HepG2 (cell line): ENCODE measurements around the gene ADAMTS17. TPM values are rescaled to one million over a fixed set of nuclear protein-coding genes. Genes with fewer than 3 reads are reported as not detected.
A peak's percentile ranks its signal among the peaks of the same experiment; 100 is the strongest.
"Not testable (repeated sequence)": the region's sequence is repeated elsewhere in the genome, so short reads cannot be mapped to it uniquely, and the experiment has no call there.

Experiments
- ATAC-seq: fragments of 200-7000 bp; cut with Tn5 transposase; 3 replicates; pipeline ENCODE4 v1.9.1; 2020; ENCODE audit warnings: mild to moderate bottlenecking, moderate library complexity
- BruUV-seq: library from RNA; stranded (reverse); fragments of 400-500 nt; replicated peaks from 2 replicates; lab custom pipeline; 2021; lab: Mats Ljungman, UMichigan
- CTCF ChIA-PET: fragments of 300-600 bp; formaldehyde crosslinking; extraction: SDS; loops from one replicate; lab custom pipeline; 2021; ENCODE audit warnings: low total read pairs, inconsistent platforms, low intra/inter-chr PET ratio; lab: Yijun Ruan, JAX
- POLR2A ChIA-PET: fragments of 350-600 bp; sonication (Branson Sonifier 250); formaldehyde crosslinking; loops from one replicate; lab custom pipeline; 2020; ENCODE audit warnings: antibody characterized with exemption, inconsistent platforms; lab: Yijun Ruan, JAX
- DNase-seq: peaks from one replicate; pipeline ENCODE4 v3.0.0-alpha.2; 2015; ENCODE audit warnings: low spot score
- FAIRE-seq: peaks from 3 replicates; lab custom pipeline; 2011; peaks lifted over from hg19 to GRCh38; lab: Jason Lieb, UNC
- H2AFZ ChIP-seq: one replicate; pipeline ENCODE4 v1.6.1; 2011; ENCODE audit warnings: low read length, inconsistent platforms
- H3K27ac ChIP-seq: fragments of 300-600 bp; 3 replicates; pipeline ENCODE4 v1.8.0; 2011; ENCODE audit warnings: mixed run types, mild to moderate bottlenecking, mixed read lengths, low read length, inconsistent platforms; ENCODE audit not compliant: insufficient read depth; ENCODE audit errors: extremely low read length
- H3K27me3 ChIP-seq, 2 experiments: fragments of 200-600 bp in 1 of 2; 2 replicates in 1 of 2; 3 replicates in 1 of 2; pipeline versions ENCODE4 v1.6.0 to v1.8.0; 2011; ENCODE audit warnings: low read length in 2 of 2, mild to moderate bottlenecking in 2 of 2, moderate library complexity in 2 of 2, inconsistent platforms in 1 of 2; ENCODE audit not compliant: insufficient read depth in 2 of 2, control insufficient read depth in 1 of 2
- H3K36me3 ChIP-seq, 2 experiments: fragments of 200-600 bp in 1 of 2; replicated peaks in 1 of 2; 2 replicates in 1 of 2; 3 replicates in 1 of 2; pipeline versions ENCODE4 v1.5.1 to v1.8.0; 2011; ENCODE audit warnings: low read length in 2 of 2, inconsistent platforms in 1 of 2; ENCODE audit not compliant: insufficient read depth in 2 of 2, control insufficient read depth in 1 of 2
- H3K4me1 ChIP-seq: 2 replicates; pipeline ENCODE4 v1.5.1; 2012; ENCODE audit warnings: low read length, inconsistent platforms; ENCODE audit not compliant: insufficient read depth
- H3K4me2 ChIP-seq: 2 replicates; pipeline ENCODE4 v1.6.0; 2011; ENCODE audit warnings: low read depth, low read length, inconsistent platforms
- H3K4me3 ChIP-seq, 3 experiments: fragments of 200-600 bp in 1 of 3; sonication (generic), shearing (Covaris generic) in 1 of 3; replicated peaks in 1 of 3; 2 replicates each; pipeline ENCODE4 v1.5.1; 2011 to 2016; ENCODE audit warnings: low read length in 3 of 3, inconsistent platforms in 2 of 3, low read depth in 2 of 3, mild to moderate bottlenecking in 2 of 3, control low read depth in 1 of 3, mixed read lengths in 1 of 3; ENCODE audit not compliant: insufficient read depth in 1 of 3
- H3K79me2 ChIP-seq: one replicate; pipeline ENCODE4 v1.6.1; 2011; ENCODE audit warnings: low read length, inconsistent platforms; ENCODE audit not compliant: insufficient read depth
- H3K9ac ChIP-seq: 2 replicates; pipeline ENCODE4 v1.6.0; 2011; ENCODE audit warnings: mild to moderate bottlenecking, low read depth, low read length, inconsistent platforms; ENCODE audit not compliant: insufficient read depth
- H3K9me3 ChIP-seq: 2 replicates; pipeline ENCODE4 v1.5.1; 2012; ENCODE audit warnings: mild to moderate bottlenecking, low read length
- H4K20me1 ChIP-seq: 2 replicates; pipeline ENCODE4 v1.6.0; 2011; ENCODE audit warnings: inconsistent platforms, mild to moderate bottlenecking, low read length, moderate library complexity; ENCODE audit not compliant: insufficient read depth
- ATM ChIP-seq: fragments of 450-650 bp; IDR thresholded peaks from 2 replicates; pipeline ENCODE4 v1.7.1; 2017; ENCODE audit warnings: mild to moderate bottlenecking, borderline replicate concordance
- BRCA1 ChIP-seq: sonication (generic); formaldehyde crosslinking; IDR thresholded peaks from 2 replicates; pipeline ENCODE4 v1.4.0; 2020; ENCODE audit warnings: missing genetic modification reagents
- KDM6A ChIP-seq: IDR thresholded peaks from 2 replicates; pipeline ENCODE4 v1.6.1; 2016; ENCODE audit warnings: low read depth
- NFE2L2 ChIP-seq: fragments of 150-350 bp; IDR thresholded peaks from 2 replicates; pipeline ENCODE4 v1.6.1; 2014; ENCODE audit warnings: low read length
- PHB2 ChIP-seq: fragments of 450-650 bp; IDR thresholded peaks from 2 replicates; pipeline ENCODE4 v1.6.1; 2018; ENCODE audit not compliant: partially characterized antibody
- ZMAT3 ChIP-seq: sonication (generic); formaldehyde crosslinking; conservative IDR thresholded peaks from 2 replicates; pipeline ENCODE4 v1.7.0; 2021; ENCODE audit warnings: missing genetic modification reagents
- WGBS: methylation state at CpG from one replicate; pipeline ENCODE4 v1.1.6; 2017; ENCODE audit warnings: low lambda C conversion rate; 5-methylcytosine and 5-hydroxymethylcytosine counted together
- in situ Hi-C: cut with HindIII; loops from 2 replicates; pipeline ENCODE4 v1.10.0; 2017; ENCODE audit warnings: low pct_unique_long_range_greater_than_20kb; ENCODE audit not compliant: extremely low pct_ligation_motif_present
- intact Hi-C: fragments of 100-400 bp; cut with micrococcal nuclease; formaldehyde crosslinking; loops from one replicate; pipeline ENCODE4 v1.10.0; 2022; ENCODE audit not compliant: unreplicated experiment
- polyA plus RNA-seq, 8 experiments: library from polyadenylated mRNA; depleted of rRNA in 3 of 8; stranded (reverse) in 7 of 8; unstranded in 1 of 8; fragments of >200 nt; fragmentation: Illumina TruSeq in 4 of 8; extraction: Trizol in 4 of 8; gene quantifications; 2 replicates each; pipeline versions ENCODE4 v1.2.1 to v1.2.3, GENCODE V29; 2011 to 2016; ENCODE audit warnings: low read depth in 4 of 8, missing spikeins in 1 of 8, mixed read lengths in 1 of 8; ENCODE audit not compliant: insufficient read depth in 1 of 8
- total RNA-seq, 5 experiments: library from RNA; depleted of rRNA; stranded (reverse); fragments of >200 nt; fragmentation: Illumina TruSeq; extraction: Trizol; gene quantifications; 2 replicates each; pipeline ENCODE4 v1.2.3, GENCODE V29; 2016; ENCODE audit warnings: low read depth in 1 of 5
- TF ChIP-seq, protein P1 (sequence below): sonication (generic); formaldehyde crosslinking; IDR thresholded peaks from 2 replicates; pipeline ENCODE4 v1.4.0; 2020; ENCODE audit warnings: mild to moderate bottlenecking, missing genetic modification reagents
- TF ChIP-seq, protein P2 (sequence below): sonication (generic); formaldehyde crosslinking; IDR thresholded peaks from 2 replicates; pipeline ENCODE4 v1.9.0; 2021; ENCODE audit warnings: mild to moderate bottlenecking, missing genetic modification reagents

Gene ADAMTS17
- total and polyA plus RNA-seq, 2 of the 13 experiments (the other 11 are each of a cell fraction or from before 2014, with no cell fraction given) = 0.02 to 0.04 TPM

DNA sequence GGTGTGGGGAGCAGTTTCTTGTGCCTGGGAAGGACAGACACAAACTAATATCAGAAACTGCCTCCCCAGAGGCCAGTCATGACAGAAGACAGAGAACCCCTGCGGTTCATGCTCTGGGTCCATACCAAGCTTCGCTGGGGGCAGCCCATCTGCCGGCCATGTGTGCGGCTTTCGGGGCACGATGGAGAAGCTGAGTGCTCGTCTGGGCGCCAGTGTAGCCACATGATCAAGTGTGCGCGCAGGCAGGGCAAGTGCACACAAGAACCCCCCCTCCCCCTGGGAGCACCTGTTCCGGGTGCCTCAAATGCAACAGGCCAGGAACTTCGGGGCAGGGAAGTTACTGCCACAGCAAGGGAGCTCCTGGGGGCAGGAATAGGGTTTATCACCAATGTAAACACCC, 1.8 kb downstream of the ADAMTS17 start:
- in situ Hi-C loops = loop anchor here (10.0 to 25.0 kb wide), 3 partner anchors 45 to 1078 kb away; partner anchors contain the start of gene LRRC28
- no peaks in the 10 kb centered on the region for H3K79me2 ChIP-seq
- POLR2A ChIA-PET = no interaction called here

DNA sequence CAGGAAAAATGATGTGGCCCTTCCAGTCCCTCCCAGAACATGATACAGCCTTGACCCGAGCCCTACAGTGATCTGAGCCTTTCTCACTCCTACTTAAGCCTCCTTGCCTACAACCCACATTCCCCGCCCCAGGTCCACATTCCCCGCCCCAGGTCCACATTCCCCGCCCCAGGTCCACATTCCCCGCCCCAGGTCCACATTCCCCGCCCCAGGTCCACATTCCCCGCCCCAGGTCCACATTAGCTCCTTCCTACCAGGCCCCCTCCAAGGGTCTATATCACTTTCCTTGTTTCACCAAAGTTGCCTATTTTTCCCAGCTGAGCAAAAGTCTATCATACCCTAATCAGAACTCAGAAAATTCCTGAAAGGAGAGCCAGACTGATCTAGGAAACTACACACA, 2.3 kb downstream of the ADAMTS17 start:
- in situ Hi-C loops = loop anchor here (10.0 to 25.0 kb wide), 3 partner anchors 45 to 1077 kb away; partner anchors contain the start of gene LRRC28
- 2% methylated on average over 6 of the region's 7 CpGs for WGBS
- FAIRE-seq = not testable (repeated sequence)

More for the DNA sequence above, 1.8 kb downstream of the ADAMTS17 start:
- FAIRE-seq (no peak), DNase-seq (no peak), ATAC-seq (no peak)
- no peak overlapping the region for H3K4me3 ChIP-seq
- no peaks in the 10 kb centered on the region for H3K9me3 ChIP-seq
- no peaks in the 10 kb centered on the region for H3K36me3 ChIP-seq
- no peak overlapping the region for H2AFZ ChIP-seq
- H4K20me1 ChIP-seq = no peaks in the 10 kb centered on the region
- H3K4me1 ChIP-seq = peaks cover 14% of the 10 kb centered on the region
- intact Hi-C loops = loop anchor here (5.0 kb wide), 1 partner anchor 42 kb away; no protein-coding TSS in a partner anchor
- WGBS = 89% methylated on average over 7 of the region's 12 CpGs
- H3K27me3 ChIP-seq = peaks cover 2 to 31% of the 10 kb centered on the region in 2 experiments
- H3K4me2 ChIP-seq = no peak overlapping the region
- no TSS peak for BruUV-seq
- TF ChIP-seq ATM (no peak), BRCA1 (CRISPR knock-in tag) (no peak), NFE2L2 (no peak), KDM6A (CRISPR knock-in tag) (no peak), PHB2 (no peak), ZMAT3 (CRISPR knock-in tag) (no peak)
- TF ChIP-seq, protein P1, sequence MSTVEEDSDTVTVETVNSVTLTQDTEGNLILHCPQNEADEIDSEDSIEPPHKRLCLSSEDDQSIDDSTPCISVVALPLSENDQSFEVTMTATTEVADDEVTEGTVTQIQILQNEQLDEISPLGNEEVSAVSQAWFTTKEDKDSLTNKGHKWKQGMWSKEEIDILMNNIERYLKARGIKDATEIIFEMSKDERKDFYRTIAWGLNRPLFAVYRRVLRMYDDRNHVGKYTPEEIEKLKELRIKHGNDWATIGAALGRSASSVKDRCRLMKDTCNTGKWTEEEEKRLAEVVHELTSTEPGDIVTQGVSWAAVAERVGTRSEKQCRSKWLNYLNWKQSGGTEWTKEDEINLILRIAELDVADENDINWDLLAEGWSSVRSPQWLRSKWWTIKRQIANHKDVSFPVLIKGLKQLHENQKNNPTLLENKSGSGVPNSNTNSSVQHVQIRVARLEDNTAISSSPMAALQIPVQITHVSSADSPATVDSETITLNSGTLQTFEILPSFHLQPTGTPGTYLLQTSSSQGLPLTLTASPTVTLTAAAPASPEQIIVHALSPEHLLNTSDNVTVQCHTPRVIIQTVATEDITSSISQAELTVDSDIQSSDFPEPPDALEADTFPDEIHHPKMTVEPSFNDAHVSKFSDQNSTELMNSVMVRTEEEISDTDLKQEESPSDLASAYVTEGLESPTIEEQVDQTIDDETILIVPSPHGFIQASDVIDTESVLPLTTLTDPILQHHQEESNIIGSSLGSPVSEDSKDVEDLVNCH (CRISPR knock-in tag) = no peak
- TF ChIP-seq, protein P2, sequence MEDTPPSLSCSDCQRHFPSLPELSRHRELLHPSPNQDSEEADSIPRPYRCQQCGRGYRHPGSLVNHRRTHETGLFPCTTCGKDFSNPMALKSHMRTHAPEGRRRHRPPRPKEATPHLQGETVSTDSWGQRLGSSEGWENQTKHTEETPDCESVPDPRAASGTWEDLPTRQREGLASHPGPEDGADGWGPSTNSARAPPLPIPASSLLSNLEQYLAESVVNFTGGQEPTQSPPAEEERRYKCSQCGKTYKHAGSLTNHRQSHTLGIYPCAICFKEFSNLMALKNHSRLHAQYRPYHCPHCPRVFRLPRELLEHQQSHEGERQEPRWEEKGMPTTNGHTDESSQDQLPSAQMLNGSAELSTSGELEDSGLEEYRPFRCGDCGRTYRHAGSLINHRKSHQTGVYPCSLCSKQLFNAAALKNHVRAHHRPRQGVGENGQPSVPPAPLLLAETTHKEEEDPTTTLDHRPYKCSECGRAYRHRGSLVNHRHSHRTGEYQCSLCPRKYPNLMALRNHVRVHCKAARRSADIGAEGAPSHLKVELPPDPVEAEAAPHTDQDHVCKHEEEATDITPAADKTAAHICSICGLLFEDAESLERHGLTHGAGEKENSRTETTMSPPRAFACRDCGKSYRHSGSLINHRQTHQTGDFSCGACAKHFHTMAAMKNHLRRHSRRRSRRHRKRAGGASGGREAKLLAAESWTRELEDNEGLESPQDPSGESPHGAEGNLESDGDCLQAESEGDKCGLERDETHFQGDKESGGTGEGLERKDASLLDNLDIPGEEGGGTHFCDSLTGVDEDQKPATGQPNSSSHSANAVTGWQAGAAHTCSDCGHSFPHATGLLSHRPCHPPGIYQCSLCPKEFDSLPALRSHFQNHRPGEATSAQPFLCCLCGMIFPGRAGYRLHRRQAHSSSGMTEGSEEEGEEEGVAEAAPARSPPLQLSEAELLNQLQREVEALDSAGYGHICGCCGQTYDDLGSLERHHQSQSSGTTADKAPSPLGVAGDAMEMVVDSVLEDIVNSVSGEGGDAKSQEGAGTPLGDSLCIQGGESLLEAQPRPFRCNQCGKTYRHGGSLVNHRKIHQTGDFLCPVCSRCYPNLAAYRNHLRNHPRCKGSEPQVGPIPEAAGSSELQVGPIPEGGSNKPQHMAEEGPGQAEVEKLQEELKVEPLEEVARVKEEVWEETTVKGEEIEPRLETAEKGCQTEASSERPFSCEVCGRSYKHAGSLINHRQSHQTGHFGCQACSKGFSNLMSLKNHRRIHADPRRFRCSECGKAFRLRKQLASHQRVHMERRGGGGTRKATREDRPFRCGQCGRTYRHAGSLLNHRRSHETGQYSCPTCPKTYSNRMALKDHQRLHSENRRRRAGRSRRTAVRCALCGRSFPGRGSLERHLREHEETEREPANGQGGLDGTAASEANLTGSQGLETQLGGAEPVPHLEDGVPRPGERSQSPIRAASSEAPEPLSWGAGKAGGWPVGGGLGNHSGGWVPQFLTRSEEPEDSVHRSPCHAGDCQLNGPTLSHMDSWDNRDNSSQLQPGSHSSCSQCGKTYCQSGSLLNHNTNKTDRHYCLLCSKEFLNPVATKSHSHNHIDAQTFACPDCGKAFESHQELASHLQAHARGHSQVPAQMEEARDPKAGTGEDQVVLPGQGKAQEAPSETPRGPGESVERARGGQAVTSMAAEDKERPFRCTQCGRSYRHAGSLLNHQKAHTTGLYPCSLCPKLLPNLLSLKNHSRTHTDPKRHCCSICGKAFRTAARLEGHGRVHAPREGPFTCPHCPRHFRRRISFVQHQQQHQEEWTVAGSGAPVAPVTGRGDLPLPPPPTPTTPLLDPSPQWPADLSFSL = no peak
- H3K27ac ChIP-seq = no peak overlapping the region
- no peak overlapping the region for H3K9ac ChIP-seq
- CTCF ChIA-PET = no interaction called here

More for the DNA sequence above, 2.3 kb downstream of the ADAMTS17 start:
- H3K4me3 ChIP-seq, DNase-seq, H3K27ac ChIP-seq, H3K9me3 ChIP-seq, H2AFZ ChIP-seq, BruUV-seq, intact Hi-C loops, H4K20me1 ChIP-seq, H3K9ac ChIP-seq, POLR2A ChIA-PET, CTCF ChIA-PET, H3K79me2 ChIP-seq, H3K36me3 ChIP-seq, H3K4me2 ChIP-seq: not testable (repeated sequence)
- peaks cover 14% of the 10 kb centered on the region for H3K4me1 ChIP-seq
- ATAC-seq = peak; percentile 15; the same call in 2 of the 3 replicates
- peaks cover 2 to 31% of the 10 kb centered on the region in 2 experiments for H3K27me3 ChIP-seq
